VCaP (cell line): ENCODE data around the gene OSBPL2.

Experiments
- H3K27ac ChIP-seq: fragments of 450-650 bp; 2 replicates; pipeline ENCODE4 v1.5.1; 2017
- TF ChIP-seq, protein P1 (sequence below): fragments of 450-650 bp; conservative IDR thresholded peaks from 2 replicates; pipeline ENCODE4 v1.5.1; 2017; ENCODE audit warnings: mild to moderate bottlenecking, moderate library complexity

The OSBPL2 gene

GRCh38 chr20:62201173-62202082 is 36.9 kb upstream of the OSBPL2 start:
- no peak overlapping the region for H3K27ac ChIP-seq
- TF ChIP-seq, protein P1, sequence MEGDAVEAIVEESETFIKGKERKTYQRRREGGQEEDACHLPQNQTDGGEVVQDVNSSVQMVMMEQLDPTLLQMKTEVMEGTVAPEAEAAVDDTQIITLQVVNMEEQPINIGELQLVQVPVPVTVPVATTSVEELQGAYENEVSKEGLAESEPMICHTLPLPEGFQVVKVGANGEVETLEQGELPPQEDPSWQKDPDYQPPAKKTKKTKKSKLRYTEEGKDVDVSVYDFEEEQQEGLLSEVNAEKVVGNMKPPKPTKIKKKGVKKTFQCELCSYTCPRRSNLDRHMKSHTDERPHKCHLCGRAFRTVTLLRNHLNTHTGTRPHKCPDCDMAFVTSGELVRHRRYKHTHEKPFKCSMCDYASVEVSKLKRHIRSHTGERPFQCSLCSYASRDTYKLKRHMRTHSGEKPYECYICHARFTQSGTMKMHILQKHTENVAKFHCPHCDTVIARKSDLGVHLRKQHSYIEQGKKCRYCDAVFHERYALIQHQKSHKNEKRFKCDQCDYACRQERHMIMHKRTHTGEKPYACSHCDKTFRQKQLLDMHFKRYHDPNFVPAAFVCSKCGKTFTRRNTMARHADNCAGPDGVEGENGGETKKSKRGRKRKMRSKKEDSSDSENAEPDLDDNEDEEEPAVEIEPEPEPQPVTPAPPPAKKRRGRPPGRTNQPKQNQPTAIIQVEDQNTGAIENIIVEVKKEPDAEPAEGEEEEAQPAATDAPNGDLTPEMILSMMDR: no peak

DNA sequence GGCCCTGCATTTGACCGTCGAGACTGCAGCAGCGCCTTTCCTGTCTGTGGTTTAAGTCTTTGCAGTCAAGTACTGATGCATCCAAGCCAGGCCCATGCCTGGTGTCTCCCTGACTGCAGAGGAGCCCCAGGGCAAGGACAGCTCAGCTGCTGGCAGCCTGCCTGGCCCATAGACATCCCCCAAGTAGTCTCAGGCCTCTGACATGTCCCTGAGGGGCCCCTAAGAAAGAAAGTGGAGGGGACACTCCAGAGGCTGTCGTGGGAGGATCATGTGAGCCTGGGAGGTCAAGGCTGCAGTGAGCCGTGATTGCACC is 36.3 kb upstream of the OSBPL2 start:
- TF ChIP-seq, protein P1: no peak
- H3K27ac ChIP-seq: no peak overlapping the region

- TF ChIP-seq, protein P1: no peak
- H3K27ac ChIP-seq: no peak overlapping the region
These were observed 35.5 kb upstream of the OSBPL2 start for GRCh38 chr20:62202676-62203377.

DNA sequence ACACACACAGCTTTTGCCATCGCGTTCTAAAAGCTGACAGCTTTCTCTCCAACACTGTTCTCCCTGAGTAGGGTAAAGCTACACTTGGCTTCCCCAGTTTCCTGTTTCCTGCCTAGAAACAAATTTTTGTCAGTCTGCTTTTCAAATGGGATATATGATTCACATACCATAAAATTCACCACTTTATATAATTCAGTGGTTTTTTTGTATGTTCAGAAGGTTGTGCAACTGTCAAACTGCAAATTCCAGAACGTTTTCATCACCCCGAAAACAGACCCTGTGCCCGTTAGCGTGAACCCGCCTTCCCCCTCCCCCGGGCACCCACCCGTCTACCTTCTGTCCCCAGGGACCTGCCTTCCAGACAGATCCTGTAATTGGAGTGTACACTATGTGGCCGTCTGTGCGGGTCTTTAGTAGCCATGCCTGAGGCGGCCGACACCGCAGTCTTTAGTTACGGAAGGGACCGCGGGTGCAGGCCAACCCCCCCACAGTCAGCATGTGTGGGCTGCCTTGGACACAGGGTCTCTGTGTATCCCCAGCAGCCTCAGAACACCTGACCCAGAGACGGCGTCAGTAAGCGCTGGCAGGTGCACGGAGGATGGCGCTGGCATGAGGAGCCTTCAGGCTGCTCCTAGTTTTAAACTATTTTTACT is 34.8 kb upstream of the OSBPL2 start:
- no peak overlapping the region for H3K27ac ChIP-seq
- TF ChIP-seq, protein P1: no peak

- TF ChIP-seq, protein P1: no peak
- no peak overlapping the region for H3K27ac ChIP-seq
These were observed 32.5 kb upstream of the OSBPL2 start for GRCh38 chr20:62205618-62206387.

DNA sequence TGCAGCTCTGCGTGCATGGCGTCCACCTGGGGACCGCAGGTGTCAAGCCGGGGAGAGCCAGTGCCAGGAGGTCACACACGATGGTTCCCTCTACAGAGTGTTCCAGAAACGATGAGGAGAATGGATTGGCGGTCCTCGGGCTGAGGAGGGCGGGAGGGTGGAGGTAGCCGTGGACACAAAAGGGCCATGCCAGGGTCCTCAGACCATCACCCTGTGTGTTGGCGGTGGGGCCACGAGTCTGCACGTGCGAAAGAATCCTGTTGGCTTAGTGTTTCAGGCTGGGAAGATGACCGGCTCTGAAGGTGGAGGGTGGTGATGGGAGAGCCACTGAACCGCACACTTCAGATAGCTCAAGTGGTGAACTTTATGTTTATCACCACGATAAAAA is 31.9 kb upstream of the OSBPL2 start:
- no peak overlapping the region for H3K27ac ChIP-seq
- TF ChIP-seq, protein P1: no peak
